Fibroblast of villous mesenchyme (primary cell): ENCODE measurements around the gene TNIK. TPM values are rescaled to one million over a fixed set of nuclear protein-coding genes. Genes with fewer than 3 reads are reported as not detected.

Experiments used
- DNase-seq: peaks from one replicate; pipeline ENCODE4 v3.0.0-alpha.2; 2010; ENCODE audit warnings: low read depth
- H3K4me3 ChIP-seq: 2 replicates; pipeline ENCODE4 v1.5.1; 2011; ENCODE audit warnings: low read depth, mild to moderate bottlenecking, low read length
- CTCF ChIP-seq: IDR thresholded peaks from 2 replicates; pipeline ENCODE4 v1.5.1; 2012; ENCODE audit warnings: low read depth, mild to moderate bottlenecking, low read length; ENCODE audit not compliant: insufficient read depth
- total RNA-seq: library from RNA; depleted of rRNA; stranded (reverse); fragments of >200 nt; gene quantifications from 2 replicates; pipeline ENCODE4 v1.2.3, GENCODE V29; 2012

TNIK gene
- total RNA-seq, 1 donor: 5.2 TPM

DNA sequence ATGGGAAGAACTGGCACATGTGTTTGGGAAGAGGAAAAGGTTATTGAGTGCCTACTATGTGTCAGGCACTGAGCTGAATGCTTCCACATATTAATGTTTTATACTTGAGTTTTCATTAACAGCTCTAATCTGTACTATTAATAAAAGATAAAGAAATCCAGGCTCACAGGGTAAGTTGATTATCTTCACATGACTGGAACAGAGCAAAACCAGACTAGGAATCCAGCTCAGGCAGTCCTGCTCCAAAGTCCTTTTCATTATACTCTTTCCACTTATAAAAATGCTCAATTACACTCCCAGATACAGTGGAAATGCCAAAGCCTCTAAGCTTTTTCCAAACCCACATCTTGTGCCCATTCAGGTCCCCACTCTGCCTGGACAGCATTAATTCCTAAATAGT, 97.6 kb downstream of the TNIK start:
- TF ChIP-seq CTCF: no peak
- H3K4me3 ChIP-seq: no peak overlapping the region
- DNase-seq: no peak

DNA sequence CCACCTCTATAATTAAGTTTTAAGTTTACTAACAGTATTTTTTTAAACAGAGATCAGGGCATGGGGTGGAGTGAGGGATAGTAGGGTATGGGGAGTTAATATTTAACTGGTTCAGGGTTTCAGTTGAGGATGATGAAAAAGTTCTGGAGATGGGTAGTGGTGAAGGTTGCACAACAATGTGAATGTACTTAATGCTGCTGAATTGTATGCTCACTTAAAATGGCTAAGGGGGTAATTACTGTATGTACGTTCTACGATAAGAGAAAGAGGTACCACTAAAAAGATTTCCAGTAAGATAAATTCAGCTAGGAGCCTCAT, 101.4 kb downstream of the TNIK start:
- H3K4me3 ChIP-seq: no peak overlapping the region
- TF ChIP-seq CTCF: no peak
- DNase-seq: no peak

DNA sequence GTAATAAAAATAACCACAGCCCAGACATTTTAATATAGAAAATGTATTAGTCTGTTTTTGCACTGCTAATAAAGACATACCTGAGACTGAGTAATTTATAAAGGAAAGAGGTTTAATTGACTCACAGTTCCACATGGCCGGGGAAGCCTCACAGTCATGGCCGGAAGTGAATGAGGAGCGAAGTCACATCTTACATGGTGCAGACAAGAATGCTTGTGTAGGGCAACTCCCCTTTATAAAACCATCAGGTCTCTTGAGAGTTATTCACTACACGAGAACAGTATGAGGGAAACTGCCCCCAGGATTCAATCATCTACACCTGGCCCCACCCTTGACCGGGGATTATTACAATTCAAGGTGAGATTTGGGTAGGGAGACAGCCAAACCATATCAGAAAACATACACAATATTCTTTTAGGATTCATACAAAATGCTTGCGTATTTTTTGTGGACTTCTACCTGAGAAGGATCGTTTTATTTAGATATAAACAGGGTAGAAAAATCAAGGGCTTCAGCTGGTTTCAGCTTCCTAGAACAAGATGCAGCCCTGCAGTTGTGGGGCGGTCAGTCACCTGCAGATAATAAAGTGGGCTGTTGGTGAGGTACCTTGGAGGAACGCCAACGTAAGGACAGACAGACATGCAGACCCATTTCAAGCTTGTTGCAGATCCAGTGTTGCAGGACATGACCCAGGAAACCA, 101.9 kb downstream of the TNIK start:
- no peak for DNase-seq
- H3K4me3 ChIP-seq: no peak overlapping the region
- no peak for TF ChIP-seq CTCF

DNA sequence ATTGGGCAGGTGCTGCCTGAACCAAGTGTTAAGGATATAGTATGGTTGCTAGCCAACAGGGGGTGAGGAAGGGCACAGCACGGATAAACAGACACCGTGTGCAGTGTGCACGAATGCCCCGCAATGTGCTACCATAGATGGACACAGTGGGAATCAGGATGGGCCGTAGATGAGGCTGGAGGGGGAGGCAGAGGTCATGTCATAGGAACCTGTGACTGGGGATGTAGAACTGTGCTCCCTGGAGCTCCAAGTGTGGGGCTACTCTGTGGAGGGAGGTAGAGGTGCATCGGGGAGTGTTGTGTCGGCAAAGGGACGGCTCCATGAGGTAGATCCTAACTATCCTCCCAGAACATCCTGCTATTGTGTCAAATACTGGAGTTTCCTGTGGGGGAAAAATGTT, 102.5 kb downstream of the TNIK start:
- no peak for TF ChIP-seq CTCF
- no peak for DNase-seq
- H3K4me3 ChIP-seq: no peak overlapping the region

GRCh38 chr3:171356251-171356650, 104.0 kb downstream of the TNIK start:
- no peak for TF ChIP-seq CTCF
- no peak overlapping the region for H3K4me3 ChIP-seq
- DNase-seq: no peak

DNA sequence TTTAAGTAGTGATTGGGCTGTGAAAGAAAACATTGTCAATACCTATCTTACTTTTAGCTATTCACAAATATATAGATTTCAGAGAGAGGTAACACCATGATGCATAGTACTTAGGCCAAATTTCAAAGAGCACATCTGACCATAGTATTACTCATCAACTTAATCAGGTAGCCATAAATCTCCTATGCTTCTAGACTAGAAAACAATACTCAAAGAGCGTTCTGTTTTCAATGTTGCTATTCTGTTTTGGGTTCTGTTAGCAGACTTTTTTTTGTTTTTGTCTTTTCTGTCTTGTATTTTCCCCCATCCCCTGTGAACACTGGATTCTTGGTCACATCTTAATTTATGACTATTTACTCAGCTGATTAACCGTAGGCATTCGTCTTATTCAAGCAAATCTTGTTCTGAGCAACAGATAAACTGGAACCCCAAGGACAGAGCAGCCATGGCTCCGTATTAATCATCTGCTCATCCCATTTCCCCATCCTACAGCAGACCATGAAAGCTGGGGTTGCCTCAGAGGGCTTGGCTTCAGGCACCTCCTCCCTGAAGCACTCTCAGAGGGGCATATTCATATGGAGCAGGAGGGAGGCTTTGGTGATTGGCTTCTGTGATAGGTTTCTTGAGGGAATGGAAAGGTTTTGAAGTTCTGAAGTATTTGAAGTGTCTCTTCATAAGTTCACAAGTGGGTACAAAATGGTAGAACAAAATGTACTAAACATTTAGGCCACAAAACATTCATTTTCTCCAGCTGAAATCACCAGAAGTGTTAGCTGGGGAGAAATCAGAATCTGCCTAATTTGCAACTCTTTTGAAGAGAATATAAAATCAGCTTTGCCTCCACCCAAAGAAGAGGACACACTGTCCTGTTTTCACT, 105.3 kb downstream of the TNIK start:
- no peak overlapping the region for H3K4me3 ChIP-seq
- DNase-seq: peak; percentile 21
- no peak for TF ChIP-seq CTCF
